H1 (cell line): ENCODE measurements around the gene COL11A2. TPM values are rescaled to one million over a fixed set of nuclear protein-coding genes. Genes with fewer than 3 reads are reported as not detected.

Experiments used
- CTCF ChIA-PET: fragments of 300-600 bp; sonication (Branson Sonifier 250); formaldehyde crosslinking; loops from one replicate; lab custom pipeline; 2021; ENCODE audit not compliant: partially characterized antibody; lab: Charles Lee
- POLR2A ChIA-PET: fragments of 300-600 bp; sonication (Branson Sonifier 250); formaldehyde crosslinking; loops from one replicate; lab custom pipeline; 2021; ENCODE audit warnings: inconsistent platforms; ENCODE audit not compliant: partially characterized antibody; lab: Charles Lee
- DNase-seq, 2 experiments: peaks; one replicate each; pipeline versions ENCODE4 v3.0.0 to v3.0.0-alpha.2; 2010 to 2022; ENCODE audit warnings: low spot score in 2 of 2, low read depth in 1 of 2, mixed read lengths in 1 of 2
- FAIRE-seq: peaks from 2 replicates; lab custom pipeline; 2011; peaks lifted over from hg19 to GRCh38; lab: Jason Lieb, UNC
- H2AFZ ChIP-seq: 2 replicates; pipeline ENCODE4 v1.8.1; 2012; ENCODE audit warnings: low read length, inconsistent platforms
- H2AK5ac ChIP-seq: 2 replicates; pipeline ENCODE4 v1.6.1; 2013; ENCODE audit warnings: low read depth, low read length
- H2BK120ac ChIP-seq: replicated peaks from 2 replicates; pipeline ENCODE3; 2013; ENCODE audit warnings: low read depth, low read length, inconsistent platforms
- H2BK12ac ChIP-seq: 2 replicates; pipeline ENCODE4 v1.6.1; 2013; ENCODE audit warnings: low read depth, low read length
- H2BK15ac ChIP-seq: 2 replicates; pipeline ENCODE4 v1.6.1; 2013; ENCODE audit warnings: low read length
- H2BK20ac ChIP-seq: 2 replicates; pipeline ENCODE4 v1.6.1; 2013; ENCODE audit warnings: low read length
- H2BK5ac ChIP-seq: 2 replicates; pipeline ENCODE4 v1.6.1; 2013; ENCODE audit warnings: low read depth, low read length
- H3K14ac ChIP-seq: 2 replicates; pipeline ENCODE4 v1.6.1; 2013; ENCODE audit warnings: inconsistent platforms; ENCODE audit not compliant: insufficient read length
- H3K18ac ChIP-seq: 2 replicates; pipeline ENCODE4 v1.6.1; 2013; ENCODE audit warnings: low read length; ENCODE audit errors: extremely low read depth
- H3K23ac ChIP-seq: 2 replicates; pipeline ENCODE4 v1.6.1; 2013; ENCODE audit warnings: inconsistent platforms; ENCODE audit not compliant: insufficient read length
- H3K23me2 ChIP-seq: 2 replicates; pipeline ENCODE4 v1.6.1; 2013; ENCODE audit warnings: low read depth, low read length
- H3K27ac ChIP-seq: 2 replicates; pipeline ENCODE4 v1.6.1; 2011; ENCODE audit warnings: low read depth, low read length, inconsistent platforms
- H3K27me3 ChIP-seq, 4 experiments: replicated peaks in 1 of 4; 1 replicate in 1 of 4; 2 replicates in 3 of 4; pipeline versions ENCODE4 v1.6.1 to v1.8.1; 2011 to 2013; ENCODE audit warnings: low read length in 3 of 4, mild to moderate bottlenecking in 3 of 4, inconsistent platforms in 2 of 4, mixed read lengths in 2 of 4, moderate library complexity in 1 of 4; ENCODE audit not compliant: control insufficient read depth in 3 of 4, insufficient read depth in 3 of 4; ENCODE audit errors: extremely low read depth in 1 of 4
- H3K36me3 ChIP-seq, 4 experiments: 2 replicates each; pipeline versions ENCODE4 v1.6.1 to v1.8.1; 2011 to 2013; ENCODE audit warnings: mild to moderate bottlenecking in 4 of 4, low read length in 3 of 4, moderate library complexity in 2 of 4, control low read depth in 1 of 4, inconsistent platforms in 1 of 4; ENCODE audit not compliant: insufficient read depth in 4 of 4, control insufficient read depth in 2 of 4
- H3K4ac ChIP-seq: replicated peaks from 2 replicates; pipeline ENCODE3; 2013; ENCODE audit warnings: low read length, low read depth, mixed read lengths, inconsistent platforms; ENCODE audit not compliant: insufficient read length
- H3K4me1 ChIP-seq, 4 experiments: replicated peaks in 1 of 4; 1 replicate in 1 of 4; 2 replicates in 3 of 4; pipeline versions ENCODE4 v1.6.1 to v1.8.1; 2011 to 2013; ENCODE audit warnings: low read length in 3 of 4, inconsistent platforms in 2 of 4, mixed read lengths in 1 of 4; ENCODE audit not compliant: insufficient read depth in 4 of 4, control insufficient read depth in 3 of 4
- H3K4me2 ChIP-seq, 2 experiments: 2 replicates each; pipeline versions ENCODE4 v1.6.1 to v1.8.1; 2011 to 2013; ENCODE audit warnings: low read depth in 2 of 2, low read length in 2 of 2, control low read depth in 1 of 2, inconsistent platforms in 1 of 2, mild to moderate bottlenecking in 1 of 2; ENCODE audit not compliant: insufficient read depth in 1 of 2
- H3K4me3 ChIP-seq, 4 experiments: fragments of 200-600, 300-600 bp in 1 of 4; sonication (generic), shearing (Covaris generic), sonication (Bioruptor Twin) in 1 of 4; 2 replicates each; pipeline versions ENCODE4 v1.5.1 to v1.8.1; 2011 to 2016; ENCODE audit warnings: low read length in 4 of 4, low read depth in 3 of 4, control low read depth in 2 of 4, inconsistent platforms in 2 of 4, mild to moderate bottlenecking in 2 of 4, mixed read lengths in 1 of 4, moderate library complexity in 1 of 4; ENCODE audit not compliant: insufficient read depth in 2 of 4; ENCODE audit errors: extremely low read depth in 1 of 4
- H3K56ac ChIP-seq: replicated peaks from 2 replicates; pipeline ENCODE3; 2013; ENCODE audit warnings: low read depth, mild to moderate bottlenecking, mixed read lengths, low read length, inconsistent platforms; ENCODE audit not compliant: insufficient read length
- H3K79me1 ChIP-seq: 2 replicates; pipeline ENCODE4 v1.6.1; 2013; ENCODE audit warnings: low read depth, low read length, control low read depth
- H3K79me2 ChIP-seq, 2 experiments: 2 replicates each; pipeline versions ENCODE4 v1.6.1 to v1.8.1; 2012 to 2013; ENCODE audit warnings: low read length in 2 of 2, mild to moderate bottlenecking in 2 of 2, inconsistent platforms in 1 of 2; ENCODE audit not compliant: insufficient read depth in 2 of 2, control insufficient read depth in 1 of 2
- H3K9ac ChIP-seq, 4 experiments: replicated peaks in 1 of 4; 1 replicate in 1 of 4; 2 replicates in 3 of 4; pipeline versions ENCODE4 v1.6.1 to v1.8.1; 2011 to 2013; ENCODE audit warnings: low read depth in 3 of 4, low read length in 3 of 4, control low read depth in 2 of 4, mild to moderate bottlenecking in 2 of 4, moderate library complexity in 2 of 4, inconsistent platforms in 1 of 4; ENCODE audit errors: extremely low read depth in 1 of 4
- H3K9me3 ChIP-seq, 2 experiments: 2 replicates each; pipeline versions ENCODE4 v1.6.1 to v1.8.1; 2012 to 2013; ENCODE audit warnings: mild to moderate bottlenecking in 2 of 2, moderate library complexity in 2 of 2, control low read depth in 1 of 2, inconsistent platforms in 1 of 2, low read depth in 1 of 2, low read length in 1 of 2, mixed read lengths in 1 of 2; ENCODE audit not compliant: insufficient read depth in 2 of 2
- H4K20me1 ChIP-seq, 2 experiments: replicated peaks in 1 of 2; 2 replicates each; pipeline versions ENCODE3 to v1.8.1; 2011 to 2013; ENCODE audit warnings: inconsistent platforms in 2 of 2, low read length in 2 of 2, mild to moderate bottlenecking in 1 of 2; ENCODE audit not compliant: insufficient read depth in 2 of 2, control insufficient read depth in 1 of 2
- H4K5ac ChIP-seq: 2 replicates; pipeline ENCODE4 v1.6.1; 2013; ENCODE audit warnings: low read length, low read depth, mixed read lengths, inconsistent platforms; ENCODE audit not compliant: insufficient read length
- H4K8ac ChIP-seq: 2 replicates; pipeline ENCODE4 v1.8.0; 2013; ENCODE audit warnings: mild to moderate bottlenecking, moderate library complexity, low read length, inconsistent platforms; ENCODE audit not compliant: insufficient read depth; ENCODE audit errors: extremely low read depth
- H4K91ac ChIP-seq: replicated peaks from 2 replicates; pipeline ENCODE3; 2013; ENCODE audit warnings: low read length, mixed read lengths, inconsistent platforms; ENCODE audit not compliant: insufficient read length
- ASH2L ChIP-seq: fragments of 200-600, 300-600 bp; sonication (generic); IDR thresholded peaks from one replicate; pipeline ENCODE4 v1.7.1; 2017; ENCODE audit warnings: low read length
- CBX8 ChIP-seq: fragments of 300-800, 300-1000 bp; sonication (generic); IDR thresholded peaks from 2 replicates; pipeline ENCODE4 v1.7.1; 2016; ENCODE audit warnings: low read depth, low read length, borderline replicate concordance
- EZH2 ChIP-seq: fragments of 200-600 bp; sonication (generic); IDR thresholded peaks from 2 replicates; pipeline ENCODE4 v1.7.1; 2012; ENCODE audit warnings: low read depth, mild to moderate bottlenecking, moderate library complexity, low read length, inconsistent platforms; ENCODE audit not compliant: severe bottlenecking
- FOSL1 ChIP-seq: IDR thresholded peaks from 2 replicates; pipeline ENCODE4 v1.6.1; 2011; ENCODE audit warnings: mild to moderate bottlenecking, low read depth, low read length, moderate library complexity; ENCODE audit not compliant: insufficient read depth
- MAFK ChIP-seq: IDR thresholded peaks from 2 replicates; pipeline ENCODE4 v1.6.1; 2012; ENCODE audit warnings: low read depth, mild to moderate bottlenecking, improper control_type of control experiment, low read length
- NRF1 ChIP-seq: IDR thresholded peaks from 2 replicates; pipeline ENCODE4 v1.6.1; 2011; ENCODE audit warnings: mild to moderate bottlenecking, low read depth, low read length, improper control_type of control experiment
- POU5F1 ChIP-seq: IDR thresholded peaks from 2 replicates; pipeline ENCODE4 v1.6.1; 2011; ENCODE audit warnings: low read depth, mild to moderate bottlenecking, low read length, moderate library complexity
- RNF2 ChIP-seq: fragments of 200-900, 300-1000 bp; sonication (generic); IDR thresholded peaks from 2 replicates; pipeline ENCODE4 v1.7.1; 2016; ENCODE audit warnings: borderline replicate concordance, low read depth, mild to moderate bottlenecking, antibody characterized with exemption, low read length; ENCODE audit not compliant: poor library complexity, severe bottlenecking; ENCODE audit errors: missing control alignments
- SAP30 ChIP-seq: fragments of 300-600 bp; sonication (generic); IDR thresholded peaks from 2 replicates; pipeline ENCODE4 v1.7.1; 2012; ENCODE audit warnings: low read length, moderate library complexity, mild to moderate bottlenecking, inconsistent platforms; ENCODE audit not compliant: insufficient read depth, insufficient replicate concordance
- SP2 ChIP-seq: IDR thresholded peaks from 2 replicates; pipeline ENCODE4 v1.6.1; 2012; ENCODE audit warnings: mild to moderate bottlenecking, low read length, inconsistent platforms
- SRF ChIP-seq: IDR thresholded peaks from 2 replicates; pipeline ENCODE4 v1.6.1; 2011; ENCODE audit warnings: mild to moderate bottlenecking, low read depth, low read length, moderate library complexity
- ZNF274 ChIP-seq: IDR thresholded peaks from 2 replicates; pipeline ENCODE4 v1.7.0; 2012; ENCODE audit warnings: low read length, borderline replicate concordance; ENCODE audit errors: extremely low read depth
- WGBS, 2 experiments: shearing (Covaris generic) in 1 of 2; methylation state at CpG; one replicate each; pipeline versions ENCODE4 v1.1.6 to v1.1.7; 2013 to 2015; ENCODE audit warnings: low lambda C conversion rate in 2 of 2, mixed read lengths in 2 of 2, inconsistent platforms in 1 of 2, low coverage in 1 of 2, missing lambda C conversion rate in 1 of 2; ENCODE audit not compliant: insufficient replicate concordance in 2 of 2, insufficient coverage in 1 of 2, insufficient read length in 1 of 2; ENCODE audit errors: extremely low coverage in 1 of 2, missing lambda C conversion rate in 1 of 2; 5-methylcytosine and 5-hydroxymethylcytosine counted together
- polyA plus RNA-seq, 7 experiments: library from polyadenylated mRNA; depleted of rRNA in 3 of 7; stranded (reverse) in 5 of 7; unstranded in 2 of 7; fragments of >200 nt in 5 of 7; fragments of 200-250 nt in 2 of 7; gene quantifications; 1 replicate in 5 of 7; 2 replicates in 1 of 7; 4 replicates in 1 of 7; pipeline versions ENCODE4 v1.2.1 to v1.2.3, GENCODE V29; 2011 to 2013; ENCODE audit warnings: missing spikeins in 2 of 7, mixed read lengths in 2 of 7
- total RNA-seq: library from RNA; stranded (reverse); fragmentation: NEBNext Ultra II Directional; extraction: Animal tissue kit (Norgen Biotek cat#: 25700); gene quantifications from 2 replicates; pipeline ENCODE4 v1.2.1, GENCODE V29; 2021

COL11A2 gene
- total and polyA plus RNA-seq, 2 of the 8 experiments (the other 6 are each of a cell fraction or from before 2014, with no cell fraction given): 2.8 to 3.8 TPM

- Histone ChIP-seq H3K4ac (no peak overlapping the region), H3K56ac (no peak overlapping the region), H3K23me2 (no peaks in the 10 kb centered on the region), H3K27me3 (no peaks in the 10 kb centered on the region), H2BK15ac (no peak overlapping the region), H3K79me2 (no peaks in the 10 kb centered on the region; a peak in 1 of 4 replicates), H3K9ac (no peak overlapping the region), H3K36me3 (no peaks in the 10 kb centered on the region), H3K9me3 (no peaks in the 10 kb centered on the region), H4K8ac (no peak overlapping the region), H4K20me1 (peaks cover 0 to 3% of the 10 kb centered on the region in 2 experiments), H3K4me1 (no peaks in the 10 kb centered on the region), H3K79me1 (no peaks in the 10 kb centered on the region), H3K4me2 (no peak overlapping the region), H2AFZ (no peak overlapping the region), H3K18ac (no peak overlapping the region), H3K4me3 (no peak overlapping the region), H2BK120ac (no peak overlapping the region), H3K23ac (no peak overlapping the region), H3K14ac (no peak overlapping the region), H2AK5ac (no peak overlapping the region), H4K5ac (no peak overlapping the region), H2BK12ac (no peak overlapping the region), H2BK20ac (no peak overlapping the region), H3K27ac (no peak overlapping the region), H2BK5ac (no peak overlapping the region), H4K91ac (no peak overlapping the region)
- POLR2A ChIA-PET: interaction anchor here (1.3 kb wide), 1 partner anchor 43 kb away, joined by 4 read pairs; no protein-coding TSS in a partner anchor
- CTCF ChIA-PET: interaction anchor here (0.7 to 1.3 kb wide), 5 partner anchors 15 to 96 kb away, joined by 3 to 4 read pairs (median 3); partner anchors contain the start of gene COL11A2
- 94% methylated on average over 16 of the region's 19 CpGs; no CpG with 5 or more reads in 1 of the 2 experiments for WGBS, 2 experiments
- DNase-seq (no peak), FAIRE-seq (no peak)
- TF ChIP-seq SAP30 (no peak), RNF2 (no peak), EZH2 (no peak), FOSL1 (no peak), SP2 (no peak), SRF (no peak), ZNF274 (no peak), CBX8 (no peak), ASH2L (no peak), POU5F1 (no peak), NRF1 (no peak), MAFK (no peak)
Measured at GRCh38 chr6:33177552-33178446, 14.5 kb downstream of the COL11A2 start.
